Embryonic facial prominence (tissue), 1 donor: Measurements from ENCODE around the gene TEPSIN.
A peak's percentile ranks its signal among the peaks of the same experiment; 100 is the strongest.
"Not testable (repeated sequence)": the region's sequence is repeated elsewhere in the genome, so short reads cannot be mapped to it uniquely, and the experiment has no call there.

ENCODE experiments used
- DNase-seq: peaks from one replicate; pipeline ENCODE4 v3.0.0-alpha.2; 2016; ENCODE audit errors: extremely low spot score

The TEPSIN gene

DNA sequence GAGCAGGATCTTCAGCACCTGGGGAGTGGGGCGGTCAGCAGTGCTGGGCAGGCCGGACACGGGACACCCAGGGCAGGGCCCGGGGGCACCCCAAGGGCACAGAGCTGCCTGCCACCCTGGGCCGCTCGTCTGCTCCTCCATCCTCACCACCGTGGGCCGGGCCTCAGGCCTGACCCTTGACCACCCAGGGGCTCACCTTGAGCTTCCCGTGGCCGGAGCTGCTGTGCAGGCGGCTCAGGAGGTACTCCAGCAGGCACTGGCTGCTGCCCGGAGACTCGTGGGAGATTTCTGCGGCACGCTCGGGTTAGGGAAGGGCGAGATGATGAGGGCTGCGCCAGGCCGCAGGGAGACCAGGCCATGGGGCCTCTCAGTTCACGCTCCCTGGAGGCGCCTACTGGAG, 2.1 kb downstream of the TEPSIN start:
- DNase-seq, result no peak

GRCh38 chr17:81235822-81236740, 2.8 kb downstream of the TEPSIN start:
- DNase-seq, result no peak

DNA sequence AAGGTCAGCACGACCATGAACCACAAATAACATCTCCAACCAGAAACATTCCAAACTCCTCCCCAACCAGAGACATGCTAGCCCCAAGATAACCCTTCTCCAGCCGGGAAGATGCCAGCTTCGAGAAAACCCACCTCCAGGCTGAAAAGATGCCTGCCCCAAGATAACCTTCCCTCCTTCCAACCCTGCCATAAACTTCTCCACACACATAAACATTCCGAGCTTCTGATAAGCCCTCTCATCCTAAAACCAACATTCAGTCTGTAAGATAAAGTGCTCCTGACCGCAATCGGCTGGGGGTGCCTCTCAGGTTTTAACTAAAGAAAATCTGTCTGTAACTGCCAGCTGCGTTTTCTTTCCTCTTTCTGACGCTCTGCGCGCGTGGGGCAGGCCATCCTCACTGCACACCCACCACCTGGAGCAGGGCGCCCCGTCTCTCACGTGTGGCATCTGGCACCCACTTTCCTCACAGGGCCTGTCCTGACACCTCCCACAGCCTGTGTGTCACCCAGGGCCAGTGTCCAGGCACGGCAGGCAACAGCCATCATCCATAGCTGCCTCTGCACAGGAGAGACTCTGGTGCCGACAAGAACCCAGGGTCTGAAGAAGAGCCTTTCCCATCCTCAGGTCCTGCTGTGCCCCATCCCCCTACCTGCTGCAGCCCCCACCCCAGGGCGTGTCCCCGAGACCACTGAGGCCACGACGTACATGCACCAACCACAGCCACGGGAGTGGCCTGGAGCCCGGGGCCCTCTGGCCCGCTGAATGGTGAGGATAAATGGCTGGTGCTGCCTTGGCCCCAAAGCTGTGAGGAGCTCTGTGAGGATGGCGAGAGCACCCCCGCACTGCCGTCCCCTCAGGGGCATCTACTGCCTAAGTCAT, 3.7 kb downstream of the TEPSIN start:
- no peak for DNase-seq

- no peak for DNase-seq
Measured at GRCh38 chr17:81234506-81234855, 4.4 kb downstream of the TEPSIN start.

- no peak for DNase-seq
Measured at GRCh38 chr17:81233811-81234505, 4.9 kb downstream of the TEPSIN start.

- DNase-seq, result no peak
Measured at GRCh38 chr17:81233316-81233715, 5.5 kb downstream of the TEPSIN start.

DNA sequence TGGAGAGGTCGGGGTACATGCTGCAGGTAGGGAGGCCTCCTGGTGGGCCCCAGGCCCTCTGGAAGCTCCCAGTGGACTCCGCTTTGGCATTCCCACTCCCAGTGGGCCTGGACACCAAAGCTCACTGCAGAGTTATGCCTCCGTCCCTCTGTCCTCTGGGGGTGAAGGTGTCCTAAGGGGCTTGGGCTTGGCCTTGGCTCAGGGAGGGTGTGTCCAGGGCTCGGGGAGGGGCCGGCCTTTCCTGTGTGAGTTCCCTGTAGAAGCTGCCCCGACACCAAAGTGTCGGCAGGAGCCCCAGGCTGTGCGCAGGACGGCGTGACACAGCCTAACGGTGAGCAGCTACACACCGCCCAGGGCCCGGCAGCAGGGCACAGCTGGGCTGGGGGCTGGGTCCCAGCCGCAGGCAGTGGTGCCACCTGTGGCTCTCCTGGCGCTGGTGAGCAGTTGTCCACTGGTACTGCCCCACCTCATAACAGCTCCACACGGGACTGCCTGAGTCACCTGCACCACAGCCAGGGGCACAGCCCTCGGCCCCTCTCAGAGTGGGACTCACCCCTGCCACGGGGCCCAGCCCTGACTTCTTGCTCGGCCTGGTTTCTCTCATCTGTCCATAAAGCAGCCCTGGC, 6.1 kb downstream of the TEPSIN start:
- DNase-seq, result no peak

GRCh38 chr17:81231766-81232581, 6.9 kb downstream of the TEPSIN start:
- no peak for DNase-seq

DNA sequence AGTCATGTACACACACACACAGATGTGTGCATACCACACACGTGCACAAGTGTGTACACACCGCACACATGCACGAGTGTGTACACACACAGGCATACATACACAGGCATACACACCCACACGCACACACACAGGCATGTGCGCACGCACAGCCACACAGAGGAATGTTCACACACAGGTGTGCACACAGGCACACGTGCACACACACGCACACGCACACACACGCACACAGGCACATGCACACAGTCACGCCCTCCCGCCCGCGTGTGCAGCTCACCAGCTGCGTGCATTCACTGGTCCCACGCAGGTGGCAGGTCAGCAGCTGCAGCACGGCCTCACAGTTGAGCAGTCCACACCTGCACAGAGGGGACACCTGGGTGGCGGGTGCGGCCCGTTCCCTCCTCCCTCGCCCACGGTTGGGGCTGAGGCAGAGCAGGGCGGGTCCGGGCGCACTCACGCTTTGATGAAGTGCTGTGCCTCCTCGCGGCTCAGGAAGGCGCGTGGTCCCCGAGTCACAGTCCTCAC, 7.7 kb downstream of the TEPSIN start:
- DNase-seq, result no peak

GRCh38 chr17:81230043-81230820, 8.6 kb downstream of the TEPSIN start:
- DNase-seq, result no peak

- no peak for DNase-seq
Measured at GRCh38 chr17:81229666-81229920, 9.3 kb downstream of the TEPSIN start.

- DNase-seq, result no peak
Measured at GRCh38 chr17:81228834-81229665, 9.8 kb downstream of the TEPSIN start.

DNA sequence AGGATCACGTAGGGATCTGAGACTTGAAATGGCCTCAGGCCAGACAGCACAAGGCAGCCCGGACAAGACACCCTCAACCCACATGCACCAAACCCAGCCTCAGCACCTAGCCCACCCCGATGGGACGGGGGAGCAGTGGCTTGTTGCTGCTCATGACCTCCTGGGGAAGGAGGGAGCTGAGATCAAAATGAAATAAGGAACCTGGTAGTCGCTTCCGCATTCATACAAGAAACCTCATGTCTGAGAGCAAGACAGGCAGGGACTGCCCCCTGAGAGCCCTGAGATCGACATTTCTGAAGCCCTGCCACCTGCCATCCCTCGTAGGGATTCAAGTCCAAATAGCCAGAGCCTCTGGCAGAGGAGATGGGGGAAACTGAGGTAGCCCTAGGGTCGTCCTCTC, 10.4 kb downstream of the TEPSIN start:
- DNase-seq, result no peak

- DNase-seq, result not testable (repeated sequence)
Measured at GRCh38 chr17:81227630-81228029, 11.2 kb downstream of the TEPSIN start.

DNA sequence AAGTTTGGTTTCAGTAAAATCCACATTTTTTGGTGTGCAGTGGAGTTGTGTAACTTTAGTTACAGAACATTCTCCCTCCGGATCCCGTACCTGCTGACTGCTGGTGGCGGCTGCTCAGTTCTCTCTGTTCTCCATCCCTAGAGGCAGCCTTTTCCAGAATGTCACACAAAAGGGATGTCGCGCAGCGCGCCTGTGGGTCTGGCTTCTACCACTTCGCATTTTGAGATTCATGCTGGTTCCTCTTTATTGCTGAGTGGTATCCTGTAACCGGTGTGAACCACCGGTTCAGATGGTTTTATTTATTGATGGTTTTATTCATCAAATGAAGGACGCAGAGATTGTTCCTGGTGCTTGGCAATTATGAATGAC, 15.1 kb downstream of the TEPSIN start:
- no peak for DNase-seq

GRCh38 chr17:81222906-81223761, 15.7 kb downstream of the TEPSIN start, which contains the start of gene CEP131:
CEP131 (minus strand) TSS chr17:81222965; CDS start chr17:81220056, 2,909 bp downstream.
- peak; percentile 97 for DNase-seq

DNA sequence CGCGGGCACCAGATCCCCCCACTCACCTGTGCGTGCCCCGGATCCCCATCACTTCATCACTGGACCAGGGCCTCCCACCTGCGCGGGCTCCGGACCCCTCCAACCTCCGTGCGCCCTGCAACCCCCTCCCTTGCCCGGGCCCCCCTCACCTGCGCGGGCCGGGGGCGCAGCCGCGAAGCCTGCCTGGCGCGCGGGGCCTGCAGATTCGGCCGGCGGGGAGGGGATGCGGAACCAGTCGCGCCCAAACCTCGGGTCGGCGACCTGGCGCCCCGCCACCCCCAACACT, 16.3 kb downstream of the TEPSIN start:
- DNase-seq, result no peak

GRCh38 chr17:81221842-81222619, 16.8 kb downstream of the TEPSIN start:
- DNase-seq, result no peak
